Panc1 (cell line): ENCODE measurements around the gene TULP3.

Experiments used
- POLR2AphosphoS5 ChIP-seq: IDR thresholded peaks from 2 replicates; pipeline ENCODE4 v1.6.1; 2012; ENCODE audit warnings: mild to moderate bottlenecking, low read depth, low read length, moderate library complexity
- SIN3A ChIP-seq: IDR thresholded peaks from 2 replicates; pipeline ENCODE4 v1.6.1; 2012; ENCODE audit warnings: low read depth, mild to moderate bottlenecking, low read length, moderate library complexity, borderline replicate concordance; ENCODE audit not compliant: insufficient read depth
- TF ChIP-seq, protein P1 (sequence below): fragments of 450-650 bp; IDR thresholded peaks from 2 replicates; pipeline ENCODE4 v1.5.1; 2017; ENCODE audit warnings: mild to moderate bottlenecking
- TF ChIP-seq, protein P2 (sequence below), 2 experiments: IDR thresholded peaks; 2 replicates each; pipeline ENCODE4 v1.6.1; 2011 to 2012; ENCODE audit warnings: low read depth in 2 of 2, control low read depth in 1 of 2, low read length in 1 of 2, mild to moderate bottlenecking in 1 of 2, moderate library complexity in 1 of 2; ENCODE audit not compliant: insufficient read depth in 1 of 2

DNA sequence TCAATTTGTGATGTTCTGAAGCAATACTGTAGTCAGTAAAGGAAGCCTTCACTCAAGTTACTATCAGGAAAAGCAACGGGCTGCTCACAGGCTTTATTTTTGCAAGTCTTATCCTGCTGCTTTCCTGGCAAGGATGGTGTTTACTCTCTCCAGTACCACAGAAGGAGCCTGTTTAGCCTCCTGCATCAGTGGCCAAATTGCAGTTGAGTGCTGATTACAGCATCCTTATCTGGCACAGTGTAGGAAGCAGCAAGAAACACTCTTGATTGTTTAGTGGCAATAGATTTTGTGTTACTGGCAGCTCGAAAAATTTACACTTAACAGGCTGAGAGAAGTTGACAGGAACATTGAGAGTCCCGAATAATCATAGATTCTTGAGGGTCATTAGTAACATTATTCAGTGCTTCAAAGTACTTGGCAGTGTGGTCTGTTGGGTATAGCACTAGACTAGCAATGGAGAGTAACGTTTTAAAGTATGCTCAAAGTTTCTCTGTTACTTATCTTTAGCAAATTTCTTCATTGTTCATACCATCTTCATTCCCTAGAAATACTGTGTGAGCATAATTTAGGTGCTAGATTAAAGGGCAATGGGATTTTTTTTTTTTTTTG is 11.7 kb downstream of the TULP3 start:
- TF ChIP-seq, protein P1, sequence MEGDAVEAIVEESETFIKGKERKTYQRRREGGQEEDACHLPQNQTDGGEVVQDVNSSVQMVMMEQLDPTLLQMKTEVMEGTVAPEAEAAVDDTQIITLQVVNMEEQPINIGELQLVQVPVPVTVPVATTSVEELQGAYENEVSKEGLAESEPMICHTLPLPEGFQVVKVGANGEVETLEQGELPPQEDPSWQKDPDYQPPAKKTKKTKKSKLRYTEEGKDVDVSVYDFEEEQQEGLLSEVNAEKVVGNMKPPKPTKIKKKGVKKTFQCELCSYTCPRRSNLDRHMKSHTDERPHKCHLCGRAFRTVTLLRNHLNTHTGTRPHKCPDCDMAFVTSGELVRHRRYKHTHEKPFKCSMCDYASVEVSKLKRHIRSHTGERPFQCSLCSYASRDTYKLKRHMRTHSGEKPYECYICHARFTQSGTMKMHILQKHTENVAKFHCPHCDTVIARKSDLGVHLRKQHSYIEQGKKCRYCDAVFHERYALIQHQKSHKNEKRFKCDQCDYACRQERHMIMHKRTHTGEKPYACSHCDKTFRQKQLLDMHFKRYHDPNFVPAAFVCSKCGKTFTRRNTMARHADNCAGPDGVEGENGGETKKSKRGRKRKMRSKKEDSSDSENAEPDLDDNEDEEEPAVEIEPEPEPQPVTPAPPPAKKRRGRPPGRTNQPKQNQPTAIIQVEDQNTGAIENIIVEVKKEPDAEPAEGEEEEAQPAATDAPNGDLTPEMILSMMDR, result no peak
- no peak for TF ChIP-seq SIN3A
- no peak for TF ChIP-seq POLR2AphosphoS5
- TF ChIP-seq, protein P2, sequence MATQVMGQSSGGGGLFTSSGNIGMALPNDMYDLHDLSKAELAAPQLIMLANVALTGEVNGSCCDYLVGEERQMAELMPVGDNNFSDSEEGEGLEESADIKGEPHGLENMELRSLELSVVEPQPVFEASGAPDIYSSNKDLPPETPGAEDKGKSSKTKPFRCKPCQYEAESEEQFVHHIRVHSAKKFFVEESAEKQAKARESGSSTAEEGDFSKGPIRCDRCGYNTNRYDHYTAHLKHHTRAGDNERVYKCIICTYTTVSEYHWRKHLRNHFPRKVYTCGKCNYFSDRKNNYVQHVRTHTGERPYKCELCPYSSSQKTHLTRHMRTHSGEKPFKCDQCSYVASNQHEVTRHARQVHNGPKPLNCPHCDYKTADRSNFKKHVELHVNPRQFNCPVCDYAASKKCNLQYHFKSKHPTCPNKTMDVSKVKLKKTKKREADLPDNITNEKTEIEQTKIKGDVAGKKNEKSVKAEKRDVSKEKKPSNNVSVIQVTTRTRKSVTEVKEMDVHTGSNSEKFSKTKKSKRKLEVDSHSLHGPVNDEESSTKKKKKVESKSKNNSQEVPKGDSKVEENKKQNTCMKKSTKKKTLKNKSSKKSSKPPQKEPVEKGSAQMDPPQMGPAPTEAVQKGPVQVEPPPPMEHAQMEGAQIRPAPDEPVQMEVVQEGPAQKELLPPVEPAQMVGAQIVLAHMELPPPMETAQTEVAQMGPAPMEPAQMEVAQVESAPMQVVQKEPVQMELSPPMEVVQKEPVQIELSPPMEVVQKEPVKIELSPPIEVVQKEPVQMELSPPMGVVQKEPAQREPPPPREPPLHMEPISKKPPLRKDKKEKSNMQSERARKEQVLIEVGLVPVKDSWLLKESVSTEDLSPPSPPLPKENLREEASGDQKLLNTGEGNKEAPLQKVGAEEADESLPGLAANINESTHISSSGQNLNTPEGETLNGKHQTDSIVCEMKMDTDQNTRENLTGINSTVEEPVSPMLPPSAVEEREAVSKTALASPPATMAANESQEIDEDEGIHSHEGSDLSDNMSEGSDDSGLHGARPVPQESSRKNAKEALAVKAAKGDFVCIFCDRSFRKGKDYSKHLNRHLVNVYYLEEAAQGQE (IDR thresholded peaks at IDR 0.05; ENCODE audit: insufficient read depth in 1 of 2, low read depth in 2 of 2, low read length in 1 of 2), result no peak
